ENCODE results near the gene CLIP4. TPM values are rescaled to one million over a fixed set of nuclear protein-coding genes. Genes with fewer than 3 reads are reported as not detected.

The CLIP4 gene
- polyA plus RNA-seq, 1 of the 3 experiments (the other 2 are of a cell fraction) = 12.7 TPM

DNA sequence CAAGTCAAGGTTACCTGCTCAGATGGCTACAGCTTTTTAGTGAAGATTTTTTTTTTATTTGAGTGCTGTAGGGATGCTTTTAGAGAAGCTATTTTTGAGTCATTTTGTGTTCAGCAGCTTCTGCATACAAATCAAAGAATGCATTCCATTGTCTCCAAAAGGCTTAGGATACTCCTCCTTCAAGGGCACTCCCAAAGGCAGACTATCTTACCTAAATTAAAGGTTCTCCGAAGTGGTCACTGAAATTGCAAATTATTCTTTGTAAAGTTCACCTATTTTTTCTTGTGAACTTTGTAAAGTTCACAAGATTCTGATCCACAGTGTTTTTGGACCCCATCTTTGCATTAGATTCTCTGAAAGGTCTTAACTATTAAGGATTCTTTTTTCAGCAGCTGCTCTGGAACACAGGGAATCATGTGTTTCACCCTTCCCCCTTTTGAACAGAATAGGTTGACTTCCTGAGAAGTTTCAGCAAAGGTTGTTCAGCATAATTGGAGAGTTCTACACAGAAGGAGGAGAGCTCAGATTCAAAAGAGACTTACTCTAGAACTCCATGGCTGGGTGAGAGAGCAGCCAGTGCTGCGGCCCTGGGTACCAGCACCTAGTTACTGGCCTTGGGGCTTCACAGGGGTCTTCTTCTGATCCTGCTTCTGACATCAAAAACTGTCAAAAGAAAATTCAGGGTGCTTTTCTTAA lies 14.5 kb downstream of the CLIP4 start:
- Histone ChIP-seq H3K27ac (ENCODE audit: low read depth in 2 of 2, low read length in 1 of 2) (peak overlapping the region; percentile 53 to 64), H3K27me3 (ENCODE audit: insufficient read depth) (no peaks in the 10 kb centered on the region), H3K4me2 (peak overlapping the region; percentile 51), H3K79me2 (ENCODE audit: insufficient read depth) (peaks cover 16% of the 10 kb centered on the region; the same call in 1 of the 2 replicates), H3K4me1 (ENCODE audit: control insufficient read depth in 1 of 2, insufficient read depth in 2 of 2, low read depth in 1 of 2, low read length in 1 of 2) (peaks cover 27 to 31% of the 10 kb centered on the region in 2 experiments; a peak in 3 of 4 replicates), H3K9ac (no peak overlapping the region; the same call in 1 of the 2 replicates), H3K9me3 (peaks cover 1% of the 10 kb centered on the region; the same call in 1 of the 2 replicates), H3K36me3 (replicated peaks in 1 of 2; ENCODE audit: control insufficient read depth in 1 of 2, insufficient read depth in 2 of 2, low read length in 1 of 2) (peaks cover 38 to 54% of the 10 kb centered on the region in 2 experiments), H3K4me3 (ENCODE audit: low read depth in 2 of 2, low read length in 1 of 2) (no peak overlapping the region), H3K9me2 (no peaks in the 10 kb centered on the region), H4K20me1 (ENCODE audit: insufficient read depth) (no peaks in the 10 kb centered on the region), H2AFZ (ENCODE audit: low read depth) (peak overlapping the region; percentile 29; the same call in 1 of the 2 replicates), H3F3A (replicated peaks; ENCODE audit: insufficient read depth) (peaks cover 2% of the 10 kb centered on the region)
- WGBS (ENCODE audit: low lambda C conversion rate) = 54% methylated on average over 2 of the region's 2 CpGs
- ChIA-PET CTCF (interaction anchor here (0.8 to 1.9 kb wide), 7 partner anchors 17 to 179 kb away, joined by 3 to 8 read pairs (median 4); no protein-coding TSS in a partner anchor), POLR2A (interaction anchor here (1.5 kb wide), 1 partner anchor 14 kb away, joined by 5 read pairs; no protein-coding TSS in a partner anchor)
- TF ChIP-seq GATA2 (CRISPR knock-in tag; IDR thresholded peaks at IDR 0.05) (no peak), TCF12 (IDR thresholded peaks at IDR 0.05) (no peak; the same call in 1 of the 2 replicates), ELF1 (IDR thresholded peaks at IDR 0.05) (no peak)
- TF ChIP-seq, protein P1, sequence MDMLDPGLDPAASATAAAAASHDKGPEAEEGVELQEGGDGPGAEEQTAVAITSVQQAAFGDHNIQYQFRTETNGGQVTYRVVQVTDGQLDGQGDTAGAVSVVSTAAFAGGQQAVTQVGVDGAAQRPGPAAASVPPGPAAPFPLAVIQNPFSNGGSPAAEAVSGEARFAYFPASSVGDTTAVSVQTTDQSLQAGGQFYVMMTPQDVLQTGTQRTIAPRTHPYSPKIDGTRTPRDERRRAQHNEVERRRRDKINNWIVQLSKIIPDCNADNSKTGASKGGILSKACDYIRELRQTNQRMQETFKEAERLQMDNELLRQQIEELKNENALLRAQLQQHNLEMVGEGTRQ (IDR thresholded peaks at IDR 0.05; ENCODE audit: borderline replicate concordance, low read depth, low read length) = no peak
- no peak for DNase-seq

- Histone ChIP-seq H3K9me2 (no peaks in the 10 kb centered on the region), H3K4me3 (ENCODE audit: low read depth in 2 of 2, low read length in 1 of 2) (0 out of 4 replicates have a peak overlapping the region, but pooled peaks of 1 of the 2 experiments have one; percentile 17), H3K9me3 (no peaks in the 10 kb centered on the region), H3K9ac (peak overlapping the region; percentile 5; the same call in 1 of the 2 replicates), H3F3A (replicated peaks; ENCODE audit: insufficient read depth) (no peaks in the 10 kb centered on the region), H3K27ac (ENCODE audit: low read depth in 2 of 2, low read length in 1 of 2) (peak overlapping the region; percentile 53 to 64), H3K36me3 (replicated peaks in 1 of 2; ENCODE audit: control insufficient read depth in 1 of 2, insufficient read depth in 2 of 2, low read length in 1 of 2) (peaks cover 34 to 54% of the 10 kb centered on the region in 2 experiments), H2AFZ (ENCODE audit: low read depth) (peak overlapping the region; percentile 29; the same call in 1 of the 2 replicates), H3K27me3 (ENCODE audit: insufficient read depth) (no peaks in the 10 kb centered on the region), H4K20me1 (ENCODE audit: insufficient read depth) (no peaks in the 10 kb centered on the region), H3K79me2 (ENCODE audit: insufficient read depth) (peaks cover 13% of the 10 kb centered on the region; the same call in 1 of the 2 replicates), H3K4me2 (peak overlapping the region; percentile 51), H3K4me1 (ENCODE audit: control insufficient read depth in 1 of 2, insufficient read depth in 2 of 2, low read depth in 1 of 2, low read length in 1 of 2) (peaks cover 27 to 31% of the 10 kb centered on the region in 2 experiments; a peak in 3 of 4 replicates)
- DNase-seq = no peak
- 50% methylated on average over 2 of the region's 2 CpGs for WGBS (ENCODE audit: low lambda C conversion rate)
- TF ChIP-seq, protein P2, sequence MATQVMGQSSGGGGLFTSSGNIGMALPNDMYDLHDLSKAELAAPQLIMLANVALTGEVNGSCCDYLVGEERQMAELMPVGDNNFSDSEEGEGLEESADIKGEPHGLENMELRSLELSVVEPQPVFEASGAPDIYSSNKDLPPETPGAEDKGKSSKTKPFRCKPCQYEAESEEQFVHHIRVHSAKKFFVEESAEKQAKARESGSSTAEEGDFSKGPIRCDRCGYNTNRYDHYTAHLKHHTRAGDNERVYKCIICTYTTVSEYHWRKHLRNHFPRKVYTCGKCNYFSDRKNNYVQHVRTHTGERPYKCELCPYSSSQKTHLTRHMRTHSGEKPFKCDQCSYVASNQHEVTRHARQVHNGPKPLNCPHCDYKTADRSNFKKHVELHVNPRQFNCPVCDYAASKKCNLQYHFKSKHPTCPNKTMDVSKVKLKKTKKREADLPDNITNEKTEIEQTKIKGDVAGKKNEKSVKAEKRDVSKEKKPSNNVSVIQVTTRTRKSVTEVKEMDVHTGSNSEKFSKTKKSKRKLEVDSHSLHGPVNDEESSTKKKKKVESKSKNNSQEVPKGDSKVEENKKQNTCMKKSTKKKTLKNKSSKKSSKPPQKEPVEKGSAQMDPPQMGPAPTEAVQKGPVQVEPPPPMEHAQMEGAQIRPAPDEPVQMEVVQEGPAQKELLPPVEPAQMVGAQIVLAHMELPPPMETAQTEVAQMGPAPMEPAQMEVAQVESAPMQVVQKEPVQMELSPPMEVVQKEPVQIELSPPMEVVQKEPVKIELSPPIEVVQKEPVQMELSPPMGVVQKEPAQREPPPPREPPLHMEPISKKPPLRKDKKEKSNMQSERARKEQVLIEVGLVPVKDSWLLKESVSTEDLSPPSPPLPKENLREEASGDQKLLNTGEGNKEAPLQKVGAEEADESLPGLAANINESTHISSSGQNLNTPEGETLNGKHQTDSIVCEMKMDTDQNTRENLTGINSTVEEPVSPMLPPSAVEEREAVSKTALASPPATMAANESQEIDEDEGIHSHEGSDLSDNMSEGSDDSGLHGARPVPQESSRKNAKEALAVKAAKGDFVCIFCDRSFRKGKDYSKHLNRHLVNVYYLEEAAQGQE (IDR thresholded peaks at IDR 0.05; ENCODE audit: low read depth, low read length) = no peak
- TF ChIP-seq FOSL2 (IDR thresholded peaks at IDR 0.05; ENCODE audit: borderline replicate concordance, low read depth) (peak; percentile 51; the same call in 1 of the 2 replicates), PBX3 (IDR thresholded peaks at IDR 0.05) (no peak), ELF1 (IDR thresholded peaks at IDR 0.05) (no peak), NRF1 (IDR thresholded peaks at IDR 0.05; ENCODE audit: low read depth, low read length) (no peak)
- TF ChIP-seq, protein P3, sequence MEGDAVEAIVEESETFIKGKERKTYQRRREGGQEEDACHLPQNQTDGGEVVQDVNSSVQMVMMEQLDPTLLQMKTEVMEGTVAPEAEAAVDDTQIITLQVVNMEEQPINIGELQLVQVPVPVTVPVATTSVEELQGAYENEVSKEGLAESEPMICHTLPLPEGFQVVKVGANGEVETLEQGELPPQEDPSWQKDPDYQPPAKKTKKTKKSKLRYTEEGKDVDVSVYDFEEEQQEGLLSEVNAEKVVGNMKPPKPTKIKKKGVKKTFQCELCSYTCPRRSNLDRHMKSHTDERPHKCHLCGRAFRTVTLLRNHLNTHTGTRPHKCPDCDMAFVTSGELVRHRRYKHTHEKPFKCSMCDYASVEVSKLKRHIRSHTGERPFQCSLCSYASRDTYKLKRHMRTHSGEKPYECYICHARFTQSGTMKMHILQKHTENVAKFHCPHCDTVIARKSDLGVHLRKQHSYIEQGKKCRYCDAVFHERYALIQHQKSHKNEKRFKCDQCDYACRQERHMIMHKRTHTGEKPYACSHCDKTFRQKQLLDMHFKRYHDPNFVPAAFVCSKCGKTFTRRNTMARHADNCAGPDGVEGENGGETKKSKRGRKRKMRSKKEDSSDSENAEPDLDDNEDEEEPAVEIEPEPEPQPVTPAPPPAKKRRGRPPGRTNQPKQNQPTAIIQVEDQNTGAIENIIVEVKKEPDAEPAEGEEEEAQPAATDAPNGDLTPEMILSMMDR (IDR thresholded peaks at IDR 0.05) = no peak
- ChIA-PET CTCF (interaction anchor here (1.0 to 1.9 kb wide), 5 partner anchors 16 to 72 kb away, joined by 3 to 8 read pairs (median 4); no protein-coding TSS in a partner anchor), POLR2A (interaction anchor here (0.9 kb wide), 1 partner anchor 14 kb away, joined by 3 read pairs; no protein-coding TSS in a partner anchor)
Measured at GRCh38 chr2:29130295-29130694, 15.1 kb downstream of the CLIP4 start.

Measured in SK-N-SH (cell line).